Skeletal muscle cell (primary cell): ENCODE data around the gene CDC16.

Experiments used
- DNase-seq: peaks from one replicate; pipeline ENCODE4 v3.0.0-alpha.2; 2010; ENCODE audit warnings: low read depth
- H3K4me3 ChIP-seq: 2 replicates; pipeline ENCODE4 v1.5.1; 2011; ENCODE audit warnings: low read depth, mild to moderate bottlenecking, control low read depth, low read length, moderate library complexity

CDC16 gene

GRCh38 chr13:114285166-114285808 lies 50.6 kb downstream of the CDC16 start:
- no peak overlapping the region for H3K4me3 ChIP-seq
- no peak for DNase-seq

- H3K4me3 ChIP-seq, result no peak overlapping the region
- DNase-seq, result no peak
Measured at GRCh38 chr13:114286808-114287207, 52.1 kb downstream of the CDC16 start.

GRCh38 chr13:114288157-114288591 lies 53.5 kb downstream of the CDC16 start:
- no peak for DNase-seq
- H3K4me3 ChIP-seq, result no peak overlapping the region

GRCh38 chr13:114296448-114296847 lies 61.8 kb downstream of the CDC16 start:
- no peak for DNase-seq
- no peak overlapping the region for H3K4me3 ChIP-seq

GRCh38 chr13:114296902-114297301 lies 62.2 kb downstream of the CDC16 start:
- DNase-seq, result no peak
- H3K4me3 ChIP-seq, result no peak overlapping the region

GRCh38 chr13:114298866-114299265 lies 64.2 kb downstream of the CDC16 start:
- peak; percentile 49 for DNase-seq

GRCh38 chr13:114299604-114300305 lies 65.1 kb downstream of the CDC16 start:
- no peak for DNase-seq
- H3K4me3 ChIP-seq, result no peak overlapping the region

More at GRCh38 chr13:114298866-114299265, 64.2 kb downstream of the CDC16 start:
- H3K4me3 ChIP-seq, result no peak overlapping the region

GRCh38 chr13:114303700-114304327 lies 69.1 kb downstream of the CDC16 start:
- H3K4me3 ChIP-seq, result no peak overlapping the region

GRCh38 chr13:114304346-114305034 lies 69.8 kb downstream of the CDC16 start:
- no peak overlapping the region for H3K4me3 ChIP-seq
- DNase-seq, result no peak

More at GRCh38 chr13:114303700-114304327, 69.1 kb downstream of the CDC16 start:
- DNase-seq, result no peak

GRCh38 chr13:114309086-114309485 lies 74.4 kb downstream of the CDC16 start:
- no peak for DNase-seq
- H3K4me3 ChIP-seq, result no peak overlapping the region

GRCh38 chr13:114309806-114310410 lies 75.2 kb downstream of the CDC16 start:
- no peak for DNase-seq
- no peak overlapping the region for H3K4me3 ChIP-seq

GRCh38 chr13:114310956-114311355 lies 76.3 kb downstream of the CDC16 start:
- DNase-seq, result no peak

GRCh38 chr13:114311387-114311786 lies 76.7 kb downstream of the CDC16 start:
- no peak overlapping the region for H3K4me3 ChIP-seq
- DNase-seq, result no peak

More at GRCh38 chr13:114310956-114311355, 76.3 kb downstream of the CDC16 start:
- H3K4me3 ChIP-seq, result no peak overlapping the region

- peak; percentile 56 for DNase-seq
- no peak overlapping the region for H3K4me3 ChIP-seq
Measured at GRCh38 chr13:114311908-114312307, 77.2 kb downstream of the CDC16 start.

GRCh38 chr13:114313061-114313860 lies 78.6 kb downstream of the CDC16 start:
- H3K4me3 ChIP-seq, result peak overlapping the region; percentile 65
- DNase-seq, result no peak

GRCh38 chr13:114314074-114314912 lies 79.6 kb downstream of the CDC16 start, which contains the start of gene CHAMP1:
TSS of gene CHAMP1 (plus strand) at chr13:114314503. CDS start at chr13:114323843, 9,340 bp downstream.
- H3K4me3 ChIP-seq, result peak within 1 kb of the TSS; percentile 65
- DNase-seq, result peak; percentile 89

GRCh38 chr13:114315074-114315785 lies 80.5 kb downstream of the CDC16 start:
- no peak for DNase-seq
- H3K4me3 ChIP-seq, result peak overlapping the region; percentile 65
